Lung microvascular endothelial cell (primary cell): ENCODE data around the gene CLCN2. TPM values are rescaled to one million over a fixed set of nuclear protein-coding genes. Genes with fewer than 3 reads are reported as not detected.

ENCODE experiments used
- DNase-seq, 2 donors: peaks; one replicate each; pipeline versions ENCODE4 v3.0.0 to v3.0.0-alpha.2; 2010; ENCODE audit warnings: low read depth in 2 of 2
- total RNA-seq: library from RNA; depleted of rRNA; stranded (reverse); fragments of >200 nt; gene quantifications from 2 replicates; pipeline ENCODE4 v1.2.1, GENCODE V29; 2014

CLCN2 gene
- total RNA-seq, 1 donor from 2014 or later = 1.8 TPM

DNA sequence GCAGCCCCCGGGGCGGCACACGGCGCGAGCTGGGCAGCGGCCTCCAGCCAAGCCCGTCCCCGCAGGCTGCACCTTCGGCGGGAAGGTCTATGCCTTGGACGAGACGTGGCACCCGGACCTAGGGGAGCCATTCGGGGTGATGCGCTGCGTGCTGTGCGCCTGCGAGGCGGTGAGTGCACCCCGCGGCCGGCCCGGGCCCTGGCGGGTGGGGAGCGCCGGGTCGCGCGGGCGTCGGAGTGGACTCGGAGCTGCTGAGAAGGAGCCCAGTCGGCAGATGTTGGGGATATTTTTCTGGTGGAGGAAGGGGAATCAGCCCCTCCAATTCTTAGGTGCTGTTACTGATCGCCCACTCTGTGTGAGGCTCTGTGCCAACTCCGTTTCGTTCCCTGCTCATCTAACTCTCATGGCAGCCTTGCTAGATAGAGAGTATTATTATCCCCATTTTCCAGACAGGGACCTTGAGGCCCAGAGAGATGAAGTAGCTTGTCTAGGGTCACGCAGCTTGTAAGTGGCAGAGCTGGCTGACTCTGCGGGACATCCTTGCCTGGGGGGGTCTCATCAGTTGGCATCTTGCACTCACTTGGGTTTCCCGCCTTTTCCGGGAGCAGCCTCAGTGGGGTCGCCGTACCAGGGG is 19.3 kb upstream of the CLCN2 start:
- no peak for DNase-seq

DNA sequence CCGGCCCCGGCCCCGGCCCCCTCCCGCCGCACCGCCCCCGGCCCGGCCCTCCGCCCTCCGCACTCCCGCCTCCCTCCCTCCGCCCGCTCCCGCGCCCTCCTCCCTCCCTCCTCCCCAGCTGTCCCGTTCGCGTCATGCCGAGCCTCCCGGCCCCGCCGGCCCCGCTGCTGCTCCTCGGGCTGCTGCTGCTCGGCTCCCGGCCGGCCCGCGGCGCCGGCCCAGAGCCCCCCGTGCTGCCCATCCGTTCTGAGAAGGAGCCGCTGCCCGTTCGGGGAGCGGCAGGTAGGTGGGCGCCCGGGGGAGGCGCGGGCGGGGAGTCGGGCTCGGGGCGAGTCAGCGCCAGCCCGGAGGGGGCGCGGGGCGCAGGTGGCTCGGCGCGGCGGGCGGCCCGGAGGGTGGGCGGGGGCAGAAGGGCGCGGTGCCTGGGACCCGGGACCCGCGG is 18.8 kb upstream of the CLCN2 start:
- DNase-seq = peak; percentile 33 to 45

GRCh38 chr3:184379358-184380184 is 18.2 kb upstream of the CLCN2 start, which contains the start of gene CHRD:
CHRD (plus strand) TSS chr3:184380054; CDS start chr3:184380319, 265 bp downstream.
- DNase-seq = no peak

- no peak for DNase-seq
Observed at GRCh38 chr3:184378651-184379357, 17.4 kb upstream of the CLCN2 start.

- DNase-seq = no peak
Observed at GRCh38 chr3:184377882-184378445, 16.6 kb upstream of the CLCN2 start, which contains the start of gene THPO. THPO (minus strand) TSS chr3:184378207; CDS start chr3:184376259, 1,948 bp downstream.

- no peak for DNase-seq
Observed at GRCh38 chr3:184377374-184377773, 16.0 kb upstream of the CLCN2 start.

GRCh38 chr3:184375747-184376461 is 14.5 kb upstream of the CLCN2 start:
- no peak for DNase-seq

DNA sequence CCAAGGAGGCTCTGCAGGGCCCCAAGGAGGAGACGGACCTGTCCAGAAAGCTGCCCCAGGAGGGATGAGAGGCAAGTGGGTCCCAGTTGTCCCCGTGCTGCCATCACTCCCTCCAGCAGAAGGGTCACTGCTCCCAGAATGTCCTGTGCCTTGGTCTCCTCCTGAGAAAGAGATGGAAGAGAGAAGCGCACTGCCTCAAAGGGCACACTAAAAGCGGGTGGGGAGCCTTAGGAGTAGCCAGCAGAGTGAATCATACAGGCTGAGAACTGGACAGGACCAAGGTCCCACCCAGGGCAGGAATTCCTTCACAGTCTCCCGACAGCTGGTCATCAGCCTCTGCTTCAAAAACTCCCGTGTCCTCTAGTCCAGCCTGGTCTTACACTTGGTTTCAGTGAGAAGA is 12.0 kb upstream of the CLCN2 start:
- DNase-seq = peak in 1 of 2 donors; percentile 25

GRCh38 chr3:184372911-184373310 is 11.5 kb upstream of the CLCN2 start:
- DNase-seq = no peak

GRCh38 chr3:184372296-184372821 is 11.0 kb upstream of the CLCN2 start:
- no peak for DNase-seq

- peak; percentile 85 to 93 for DNase-seq
Observed at GRCh38 chr3:184371570-184372018, 10.2 kb upstream of the CLCN2 start.

GRCh38 chr3:184368586-184369183 is 7.3 kb upstream of the CLCN2 start:
- peak; percentile 39 to 80 for DNase-seq

- DNase-seq = no peak
Observed at GRCh38 chr3:184368116-184368515, 6.7 kb upstream of the CLCN2 start.

- peak in 1 of 2 donors; percentile 21 for DNase-seq
Observed at GRCh38 chr3:184366619-184367289, 5.3 kb upstream of the CLCN2 start.

DNA sequence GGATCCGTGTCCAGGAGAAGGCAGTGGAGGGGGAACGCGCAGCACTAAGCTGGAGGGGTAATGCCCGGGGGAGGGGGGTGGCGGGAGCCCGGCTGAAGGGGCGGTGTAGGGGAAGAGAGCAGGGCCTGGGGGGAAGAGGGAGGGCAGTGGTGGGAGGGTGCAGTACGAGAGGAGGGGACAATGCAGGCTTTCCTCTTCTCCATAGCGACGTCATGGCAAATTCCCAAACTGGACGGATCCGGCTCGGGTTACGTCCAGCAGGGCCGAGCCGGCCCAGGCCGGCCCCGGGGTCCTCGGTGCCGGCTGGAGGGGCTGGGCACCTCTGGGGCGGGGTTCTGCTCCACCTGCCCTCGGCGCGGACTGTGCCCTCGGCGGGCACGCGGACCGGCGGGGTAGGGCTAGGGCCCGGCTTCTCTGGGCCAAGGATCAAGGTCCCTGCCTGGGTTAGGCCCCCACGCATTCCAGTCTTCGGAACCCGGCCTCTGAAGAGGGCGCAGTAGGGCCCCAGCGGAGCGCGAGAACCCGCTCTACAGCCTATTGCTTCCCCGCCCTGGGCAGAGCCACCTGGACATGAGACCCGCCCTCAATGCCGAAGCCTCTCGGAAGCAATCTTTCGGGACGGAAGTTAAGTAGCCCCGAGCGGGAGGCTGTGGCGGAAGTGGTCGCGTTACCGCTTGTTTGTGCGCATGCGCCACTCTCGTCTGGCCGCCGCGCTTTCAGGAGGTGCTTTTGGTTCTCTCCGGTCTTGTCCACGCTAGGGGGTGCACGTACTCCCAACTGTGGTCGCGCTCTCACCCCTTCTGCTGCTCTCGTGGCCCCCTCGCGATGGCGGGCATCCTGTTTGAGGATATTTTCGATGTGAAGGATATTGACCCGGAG is 1.5 kb upstream of the CLCN2 start:
- peak; percentile 96 to 98 for DNase-seq

DNA sequence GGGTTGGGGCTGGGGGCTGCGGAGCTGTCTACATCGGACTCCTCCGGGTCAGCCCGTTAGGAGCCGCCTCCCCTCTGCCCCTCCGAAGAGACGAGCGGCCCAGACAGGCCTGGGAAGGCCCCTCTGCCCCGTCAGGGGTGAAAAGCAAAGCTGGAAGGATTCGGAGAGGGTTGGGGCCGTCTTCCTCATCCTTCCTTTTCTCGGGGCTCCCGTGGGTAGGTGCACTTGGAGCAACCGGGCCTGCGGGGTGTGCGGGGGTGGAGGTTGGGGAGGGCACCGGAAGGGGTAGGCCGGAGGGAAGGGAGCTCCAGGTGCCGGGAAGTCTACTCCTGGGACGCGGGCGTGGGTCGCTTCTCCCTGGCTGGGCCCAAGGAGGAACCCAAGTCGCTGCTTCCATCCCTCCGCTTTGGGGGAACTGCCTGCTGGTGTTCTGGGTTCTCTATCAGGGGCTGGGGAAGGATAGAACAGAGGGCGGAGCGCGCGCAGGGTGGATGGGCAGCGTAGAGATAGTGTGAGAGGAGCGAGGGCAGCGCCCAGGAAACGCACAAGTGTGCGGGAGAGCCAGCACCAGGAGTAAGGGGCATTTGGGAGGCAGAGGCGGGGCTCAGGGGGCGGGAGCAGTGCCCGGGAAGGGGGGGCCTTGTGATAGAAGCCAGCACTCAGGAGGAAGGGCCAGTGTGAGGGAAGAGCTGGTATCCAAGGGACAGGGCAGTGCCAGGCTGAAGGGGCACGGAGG is 695 bp upstream of the CLCN2 start:
- DNase-seq = no peak

DNA sequence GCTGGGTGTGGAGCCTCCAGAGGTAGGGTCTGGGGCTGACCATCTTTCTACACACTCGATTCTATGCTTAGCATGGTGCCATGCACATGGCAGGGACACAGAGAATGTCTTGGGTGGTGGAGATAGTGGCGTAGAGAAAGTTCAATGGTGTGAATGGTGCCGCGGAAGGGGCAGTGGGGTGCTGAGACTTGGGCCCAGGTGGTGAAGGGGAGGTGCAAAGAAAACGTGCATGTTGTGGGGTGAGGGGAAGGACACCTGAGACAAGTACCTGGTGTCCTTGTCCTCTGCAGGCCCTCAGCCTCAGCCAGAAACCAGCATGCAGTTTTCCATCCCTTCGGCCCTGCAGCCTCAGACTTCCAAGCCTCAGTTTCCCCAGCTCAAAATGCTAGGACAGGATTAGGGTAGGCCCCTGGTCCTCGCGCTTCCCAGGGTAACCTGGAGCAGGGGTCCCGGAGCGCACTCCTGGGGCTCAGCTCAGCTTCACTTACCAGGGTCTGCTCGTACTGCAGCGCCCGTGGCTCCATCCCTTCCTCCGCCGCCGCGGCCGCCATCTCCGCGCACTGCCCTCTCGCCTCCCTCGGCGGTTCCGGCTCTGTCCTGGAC is 375 bp downstream of the CLCN2 start:
- no peak for DNase-seq
